Measurements from ENCODE around the gene IFI6.
A peak's percentile ranks its signal among the peaks of the same experiment; 100 is the strongest.

IFI6 gene

GRCh38 chr1:27662261-27662660, 9.7 kb downstream of the IFI6 start:
- H3K36me3 ChIP-seq (ENCODE audit: control insufficient read depth, insufficient read depth, low read length), result no peaks in the 10 kb centered on the region
- no peak overlapping the region for H3K27ac ChIP-seq (ENCODE audit: insufficient read depth, low read depth, low read length, poor library complexity, severe bottlenecking)
- WGBS, 2 experiments, result 93 to 96% methylated on average over 5 of the region's 5 CpGs
- no peaks in the 10 kb centered on the region for H3K9me3 ChIP-seq (ENCODE audit: control insufficient read depth, low read length)
- H3K27me3 ChIP-seq (ENCODE audit: control insufficient read depth, insufficient read depth, low read length, poor library complexity, severe bottlenecking), result no peaks in the 10 kb centered on the region
- no peak overlapping the region for H3K4me3 ChIP-seq (ENCODE audit: insufficient read depth, low read depth, low read length)
- peaks cover 15% of the 10 kb centered on the region for H3K4me1 ChIP-seq (ENCODE audit: control insufficient read depth, insufficient read depth, low read length)

DNA sequence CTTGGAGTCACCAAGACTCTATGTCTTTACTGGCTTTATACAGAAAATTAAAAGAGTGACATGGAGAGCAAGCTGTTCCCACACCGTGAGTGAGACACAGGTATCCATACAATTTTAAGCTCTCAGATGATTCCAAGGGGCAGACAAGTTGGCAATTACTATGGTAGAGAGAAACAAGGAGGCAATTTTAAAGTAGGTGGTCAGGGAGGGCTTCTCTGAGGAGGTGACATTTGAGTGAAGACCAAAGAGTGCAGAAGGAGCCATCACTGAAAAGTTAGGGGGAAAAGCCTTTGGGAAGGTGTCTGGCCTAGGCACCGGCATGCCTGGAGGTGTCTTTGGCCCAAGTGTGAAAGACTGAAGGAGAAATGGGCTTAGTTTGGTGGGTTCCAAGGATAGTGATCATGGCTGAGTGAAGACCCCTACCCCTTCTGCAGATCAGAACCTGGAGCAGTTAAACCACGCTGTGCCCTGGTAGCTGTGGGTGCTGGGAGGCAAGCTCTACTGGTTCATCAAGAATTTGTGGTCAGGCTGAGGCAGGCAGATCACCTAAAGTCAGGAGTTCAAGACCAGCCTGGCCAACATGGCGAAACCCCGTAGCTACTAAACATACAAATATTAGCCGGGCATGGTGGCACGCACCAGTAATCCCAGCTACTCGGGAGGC, 10.4 kb downstream of the IFI6 start:
- 94 to 96% methylated on average over 8 of the region's 8 CpGs for WGBS, 2 experiments
- no peak overlapping the region for H3K27ac ChIP-seq (ENCODE audit: insufficient read depth, low read depth, low read length, poor library complexity, severe bottlenecking)
- no peaks in the 10 kb centered on the region for H3K36me3 ChIP-seq (ENCODE audit: control insufficient read depth, insufficient read depth, low read length)
- no peak overlapping the region for H3K4me3 ChIP-seq (ENCODE audit: insufficient read depth, low read depth, low read length)
- H3K9me3 ChIP-seq (ENCODE audit: control insufficient read depth, low read length), result no peaks in the 10 kb centered on the region
- H3K4me1 ChIP-seq (ENCODE audit: control insufficient read depth, insufficient read depth, low read length), result peaks cover 15% of the 10 kb centered on the region
- no peaks in the 10 kb centered on the region for H3K27me3 ChIP-seq (ENCODE audit: control insufficient read depth, insufficient read depth, low read length, poor library complexity, severe bottlenecking)

GRCh38 chr1:27660300-27660835, 11.6 kb downstream of the IFI6 start:
- Histone ChIP-seq H3K4me3 (ENCODE audit: insufficient read depth, low read depth, low read length) (peak overlapping the region; percentile 39), H3K27ac (ENCODE audit: insufficient read depth, low read depth, low read length, poor library complexity, severe bottlenecking) (no peak overlapping the region), H3K27me3 (ENCODE audit: control insufficient read depth, insufficient read depth, low read length, poor library complexity, severe bottlenecking) (no peaks in the 10 kb centered on the region), H3K4me1 (ENCODE audit: control insufficient read depth, insufficient read depth, low read length) (peaks cover 17% of the 10 kb centered on the region), H3K9me3 (ENCODE audit: control insufficient read depth, low read length) (no peaks in the 10 kb centered on the region), H3K36me3 (ENCODE audit: control insufficient read depth, insufficient read depth, low read length) (no peaks in the 10 kb centered on the region)
- 90 to 92% methylated on average over 10 of the region's 10 CpGs for WGBS, 2 experiments

GRCh38 chr1:27659497-27660299, 12.3 kb downstream of the IFI6 start:
- Histone ChIP-seq H3K9me3 (ENCODE audit: control insufficient read depth, low read length) (no peaks in the 10 kb centered on the region), H3K36me3 (ENCODE audit: control insufficient read depth, insufficient read depth, low read length) (no peaks in the 10 kb centered on the region), H3K4me1 (ENCODE audit: control insufficient read depth, insufficient read depth, low read length) (peaks cover 24% of the 10 kb centered on the region), H3K4me3 (ENCODE audit: insufficient read depth, low read depth, low read length) (peak overlapping the region; percentile 39), H3K27me3 (ENCODE audit: control insufficient read depth, insufficient read depth, low read length, poor library complexity, severe bottlenecking) (no peaks in the 10 kb centered on the region), H3K27ac (ENCODE audit: insufficient read depth, low read depth, low read length, poor library complexity, severe bottlenecking) (no peak overlapping the region)
- WGBS, 2 experiments, result 6 to 7% methylated on average over 78 of the region's 78 CpGs

GRCh38 chr1:27658951-27659496, 13.0 kb downstream of the IFI6 start:
- H3K36me3 ChIP-seq (ENCODE audit: control insufficient read depth, insufficient read depth, low read length), result no peaks in the 10 kb centered on the region
- whole genome bisulfite sequencing, 2 experiments, result 45 to 51% methylated on average over 7 of the region's 7 CpGs
- H3K27me3 ChIP-seq (ENCODE audit: control insufficient read depth, insufficient read depth, low read length, poor library complexity, severe bottlenecking), result no peaks in the 10 kb centered on the region
- peak overlapping the region; percentile 39 for H3K4me3 ChIP-seq (ENCODE audit: insufficient read depth, low read depth, low read length)
- H3K4me1 ChIP-seq (ENCODE audit: control insufficient read depth, insufficient read depth, low read length), result peaks cover 24% of the 10 kb centered on the region
- H3K27ac ChIP-seq (ENCODE audit: insufficient read depth, low read depth, low read length, poor library complexity, severe bottlenecking), result no peak overlapping the region
- H3K9me3 ChIP-seq (ENCODE audit: control insufficient read depth, low read length), result no peaks in the 10 kb centered on the region

- Histone ChIP-seq H3K9me3 (ENCODE audit: control insufficient read depth, low read length) (no peaks in the 10 kb centered on the region), H3K27ac (ENCODE audit: insufficient read depth, low read depth, low read length, poor library complexity, severe bottlenecking) (peak overlapping the region; percentile 38), H3K36me3 (ENCODE audit: control insufficient read depth, insufficient read depth, low read length) (no peaks in the 10 kb centered on the region), H3K27me3 (ENCODE audit: control insufficient read depth, insufficient read depth, low read length, poor library complexity, severe bottlenecking) (no peaks in the 10 kb centered on the region), H3K4me1 (ENCODE audit: control insufficient read depth, insufficient read depth, low read length) (peaks cover 17% of the 10 kb centered on the region), H3K4me3 (ENCODE audit: insufficient read depth, low read depth, low read length) (no peak overlapping the region)
- WGBS, 2 experiments, result 60 to 66% methylated on average over 7 of the region's 7 CpGs
Observed at GRCh38 chr1:27656157-27656893, 15.7 kb downstream of the IFI6 start.

DNA sequence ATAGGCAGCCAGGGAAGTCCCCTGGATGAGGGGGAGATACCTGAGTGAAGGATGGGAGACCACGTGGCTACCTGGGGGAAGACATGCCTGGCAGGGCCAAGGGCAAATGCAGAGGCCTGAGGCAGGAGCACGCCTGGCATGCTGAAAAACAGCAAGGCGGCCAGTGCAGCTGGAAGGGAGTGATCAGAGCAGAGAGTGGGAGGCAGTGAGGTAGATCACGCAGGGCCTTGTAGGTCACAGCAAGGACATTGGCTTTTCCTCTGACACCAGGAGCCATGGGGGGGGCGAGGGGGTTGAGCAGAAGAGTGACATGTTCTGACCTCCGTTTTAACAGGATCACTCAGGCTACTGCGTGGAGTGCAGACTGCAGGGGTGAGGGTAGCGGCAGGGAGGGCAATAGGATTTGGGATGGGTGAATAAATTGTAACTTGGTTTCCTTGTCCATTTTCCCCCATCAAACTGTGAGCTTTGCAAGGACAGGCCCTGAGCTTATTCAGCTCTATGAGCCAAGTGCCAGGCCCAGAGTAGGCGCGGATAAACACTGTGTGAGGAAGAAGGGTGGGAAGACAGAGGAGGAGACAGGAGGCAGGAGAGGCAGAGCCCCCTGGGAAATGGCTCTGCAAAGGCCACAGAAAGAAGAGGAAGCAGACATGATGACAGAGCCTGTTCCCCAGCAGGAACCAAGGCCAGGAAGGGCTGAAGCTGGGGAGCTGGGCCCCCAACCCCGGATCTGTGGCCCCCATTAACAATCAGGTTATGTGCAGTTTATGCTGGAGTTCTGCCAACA, 16.6 kb downstream of the IFI6 start:
- no peaks in the 10 kb centered on the region for H3K9me3 ChIP-seq (ENCODE audit: control insufficient read depth, low read length)
- WGBS, 2 experiments, result 48 to 52% methylated on average over 11 of the region's 11 CpGs
- peak overlapping the region; percentile 38 for H3K27ac ChIP-seq (ENCODE audit: insufficient read depth, low read depth, low read length, poor library complexity, severe bottlenecking)
- H3K27me3 ChIP-seq (ENCODE audit: control insufficient read depth, insufficient read depth, low read length, poor library complexity, severe bottlenecking), result no peaks in the 10 kb centered on the region
- no peaks in the 10 kb centered on the region for H3K36me3 ChIP-seq (ENCODE audit: control insufficient read depth, insufficient read depth, low read length)
- H3K4me1 ChIP-seq (ENCODE audit: control insufficient read depth, insufficient read depth, low read length), result peaks cover 26% of the 10 kb centered on the region
- no peak overlapping the region for H3K4me3 ChIP-seq (ENCODE audit: insufficient read depth, low read depth, low read length)

GRCh38 chr1:27652111-27652864, 19.7 kb downstream of the IFI6 start:
- no peak overlapping the region for H3K27ac ChIP-seq (ENCODE audit: insufficient read depth, low read depth, low read length, poor library complexity, severe bottlenecking)
- no peak overlapping the region for H3K4me3 ChIP-seq (ENCODE audit: insufficient read depth, low read depth, low read length)
- no peaks in the 10 kb centered on the region for H3K36me3 ChIP-seq (ENCODE audit: control insufficient read depth, insufficient read depth, low read length)
- WGBS, 2 experiments, result 96 to 97% methylated on average over 3 to 5 of the region's 5 CpGs
- no peaks in the 10 kb centered on the region for H3K27me3 ChIP-seq (ENCODE audit: control insufficient read depth, insufficient read depth, low read length, poor library complexity, severe bottlenecking)
- peaks cover 23% of the 10 kb centered on the region for H3K4me1 ChIP-seq (ENCODE audit: control insufficient read depth, insufficient read depth, low read length)
- no peaks in the 10 kb centered on the region for H3K9me3 ChIP-seq (ENCODE audit: control insufficient read depth, low read length)
